PC-3 (cell line): Measurements from ENCODE around the gene PEX5L. TPM values are rescaled to one million over a fixed set of nuclear protein-coding genes. Genes with fewer than 3 reads are reported as not detected.

Experiments used
- ATAC-seq: fragments of 200-7000 bp; cut with Tn5 transposase; 2 replicates; pipeline ENCODE4 v1.9.1; 2020; ENCODE audit warnings: mild to moderate bottlenecking, moderate library complexity
- BruUV-seq: library from RNA; stranded (reverse); fragments of 400-500 nt; replicated peaks from 2 replicates; lab custom pipeline; 2021; lab: Mats Ljungman, UMichigan
- CTCF ChIA-PET: fragments of 300-600 bp; sonication (Branson Sonifier 250); formaldehyde crosslinking; loops from one replicate; lab custom pipeline; 2022; ENCODE audit warnings: antibody characterized with exemption; lab: Charles Lee
- POLR2A ChIA-PET: fragments of 300-600 bp; sonication (Branson Sonifier 250); formaldehyde crosslinking; loops from one replicate; lab custom pipeline; 2022; ENCODE audit warnings: antibody characterized with exemption; ENCODE audit not compliant: unreplicated experiment; lab: Charles Lee
- DNase-seq: peaks from one replicate; pipeline ENCODE4 v3.0.0-alpha.2; 2015
- H2AFZ ChIP-seq: fragments of 300-600 bp; sonication (generic); 2 replicates; pipeline ENCODE4 v1.6.0; 2016; ENCODE audit warnings: antibody characterized with exemption, low read length
- H3F3A ChIP-seq: fragments of 300-600 bp; sonication (generic); one replicate; pipeline ENCODE4 v1.6.0; 2017; ENCODE audit warnings: antibody characterized with exemption, low read length, control low read depth, mild to moderate bottlenecking; ENCODE audit not compliant: unreplicated experiment
- H3K27ac ChIP-seq: fragments of 300-600 bp; sonication (generic); 2 replicates; pipeline ENCODE4 v1.5.1; 2016; ENCODE audit warnings: mild to moderate bottlenecking, low read length
- H3K27me3 ChIP-seq: fragments of 300-600 bp; sonication (generic); 2 replicates; pipeline ENCODE4 v1.6.1; 2016; ENCODE audit warnings: low read length, mixed read lengths
- H3K36me3 ChIP-seq: fragments of 300-600 bp; sonication (generic); 2 replicates; pipeline ENCODE4 v1.6.1; 2016; ENCODE audit warnings: low read depth, mixed run types, low read length, mixed read lengths
- H3K4me1 ChIP-seq: fragments of 300-600 bp; sonication (generic); 2 replicates; pipeline ENCODE4 v1.5.1; 2016; ENCODE audit warnings: low read length; ENCODE audit not compliant: insufficient read depth
- H3K4me2 ChIP-seq: fragments of 300-600 bp; sonication (generic); 2 replicates; pipeline ENCODE4 v1.6.0; 2016; ENCODE audit warnings: low read length
- H3K4me3 ChIP-seq: fragments of 300-600 bp; sonication (generic); 2 replicates; pipeline ENCODE4 v1.5.1; 2016; ENCODE audit warnings: mild to moderate bottlenecking, low read length, mixed read lengths
- H3K79me2 ChIP-seq: fragments of 300-600 bp; sonication (generic); 2 replicates; pipeline ENCODE4 v1.6.1; 2017; ENCODE audit warnings: low read length, mixed read lengths
- H3K9ac ChIP-seq: fragments of 300-600 bp; sonication (generic); 2 replicates; pipeline ENCODE4 v1.6.0; 2016; ENCODE audit warnings: mild to moderate bottlenecking, low read length
- H3K9me2 ChIP-seq: fragments of 300-600 bp; sonication (generic); replicated peaks from 2 replicates; pipeline ENCODE4 v1.6.1; 2016; ENCODE audit warnings: mixed run types, low read length, mixed read lengths
- H3K9me3 ChIP-seq: fragments of 300-600 bp; sonication (generic); 2 replicates; pipeline ENCODE4 v1.6.1; 2016; ENCODE audit warnings: low read length, mixed read lengths
- H4K20me1 ChIP-seq: fragments of 300-600 bp; sonication (generic); 2 replicates; pipeline ENCODE4 v1.6.1; 2016; ENCODE audit warnings: low read length, mixed read lengths
- EZH2 ChIP-seq: fragments of 300-600 bp; sonication (generic); IDR thresholded peaks from one replicate; pipeline ENCODE4 v1.6.1; 2017; ENCODE audit warnings: antibody characterized with exemption, mild to moderate bottlenecking, low read length; ENCODE audit not compliant: unreplicated experiment
- EZH2phosphoT487 ChIP-seq: fragments of 300-600 bp; sonication (generic); IDR thresholded peaks from 2 replicates; pipeline ENCODE4 v1.6.1; 2018; ENCODE audit warnings: mild to moderate bottlenecking, antibody characterized with exemption, low read length, borderline replicate concordance
- intact Hi-C: fragments of 100-400 bp; cut with micrococcal nuclease; formaldehyde crosslinking; loops from 2 replicates; pipeline ENCODE4 v1.9.0; 2023
- total RNA-seq: library from RNA; depleted of rRNA; stranded (reverse); fragments of >200 nt; gene quantifications from 2 replicates; pipeline ENCODE4 v1.2.3, GENCODE V29; 2014
- TF ChIP-seq, protein P1 (sequence below): fragments of 300-600 bp; sonication (generic); conservative IDR thresholded peaks from 2 replicates; pipeline ENCODE4 v1.5.1; 2017; ENCODE audit warnings: antibody characterized with exemption, low read depth, mild to moderate bottlenecking, low read length

The PEX5L gene
- total RNA-seq, 1 experiment from 2014 or later: 0.69 TPM

DNA sequence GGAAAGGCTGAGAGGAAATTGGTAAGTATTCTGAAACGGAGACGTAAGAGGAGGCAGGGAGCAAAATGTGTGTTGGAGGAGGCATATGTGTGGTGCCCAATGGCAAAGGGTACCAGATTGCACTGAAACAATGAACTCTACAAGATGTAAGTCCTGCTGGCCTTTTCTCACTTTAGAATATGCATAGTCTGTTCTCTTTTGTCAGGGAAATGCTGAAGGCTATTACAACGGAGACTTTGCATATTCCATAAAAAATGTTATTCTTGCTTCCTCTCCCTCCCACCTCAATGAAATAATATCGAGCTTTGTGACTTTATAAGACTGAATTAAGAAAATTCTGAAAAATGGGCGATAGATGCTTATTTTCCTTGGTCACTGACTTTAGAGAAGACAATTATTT, 85.9 kb downstream of the PEX5L start:
- Histone ChIP-seq H3K36me3 (no peaks in the 10 kb centered on the region), H3K79me2 (no peaks in the 10 kb centered on the region), H3K9me2 (0 out of 2 replicates have a peak, but pooled peaks cover 5% of the 10 kb centered on the region), H3K27me3 (no peaks in the 10 kb centered on the region), H3K9me3 (no peaks in the 10 kb centered on the region), H2AFZ (no peak overlapping the region), H3K4me2 (no peak overlapping the region), H3F3A (no peaks in the 10 kb centered on the region), H3K9ac (no peak overlapping the region), H4K20me1 (no peaks in the 10 kb centered on the region), H3K4me1 (no peaks in the 10 kb centered on the region), H3K4me3 (no peak overlapping the region), H3K27ac (no peak overlapping the region)
- POLR2A ChIA-PET: no interaction called here
- no TSS peak for BruUV-seq
- ATAC-seq: no peak
- no peak for DNase-seq
- TF ChIP-seq EZH2: no peak
- no peak for TF ChIP-seq EZH2phosphoT487
- TF ChIP-seq, protein P1, sequence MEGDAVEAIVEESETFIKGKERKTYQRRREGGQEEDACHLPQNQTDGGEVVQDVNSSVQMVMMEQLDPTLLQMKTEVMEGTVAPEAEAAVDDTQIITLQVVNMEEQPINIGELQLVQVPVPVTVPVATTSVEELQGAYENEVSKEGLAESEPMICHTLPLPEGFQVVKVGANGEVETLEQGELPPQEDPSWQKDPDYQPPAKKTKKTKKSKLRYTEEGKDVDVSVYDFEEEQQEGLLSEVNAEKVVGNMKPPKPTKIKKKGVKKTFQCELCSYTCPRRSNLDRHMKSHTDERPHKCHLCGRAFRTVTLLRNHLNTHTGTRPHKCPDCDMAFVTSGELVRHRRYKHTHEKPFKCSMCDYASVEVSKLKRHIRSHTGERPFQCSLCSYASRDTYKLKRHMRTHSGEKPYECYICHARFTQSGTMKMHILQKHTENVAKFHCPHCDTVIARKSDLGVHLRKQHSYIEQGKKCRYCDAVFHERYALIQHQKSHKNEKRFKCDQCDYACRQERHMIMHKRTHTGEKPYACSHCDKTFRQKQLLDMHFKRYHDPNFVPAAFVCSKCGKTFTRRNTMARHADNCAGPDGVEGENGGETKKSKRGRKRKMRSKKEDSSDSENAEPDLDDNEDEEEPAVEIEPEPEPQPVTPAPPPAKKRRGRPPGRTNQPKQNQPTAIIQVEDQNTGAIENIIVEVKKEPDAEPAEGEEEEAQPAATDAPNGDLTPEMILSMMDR: no peak
- intact Hi-C loops: no loop called here
- CTCF ChIA-PET: no interaction called here

DNA sequence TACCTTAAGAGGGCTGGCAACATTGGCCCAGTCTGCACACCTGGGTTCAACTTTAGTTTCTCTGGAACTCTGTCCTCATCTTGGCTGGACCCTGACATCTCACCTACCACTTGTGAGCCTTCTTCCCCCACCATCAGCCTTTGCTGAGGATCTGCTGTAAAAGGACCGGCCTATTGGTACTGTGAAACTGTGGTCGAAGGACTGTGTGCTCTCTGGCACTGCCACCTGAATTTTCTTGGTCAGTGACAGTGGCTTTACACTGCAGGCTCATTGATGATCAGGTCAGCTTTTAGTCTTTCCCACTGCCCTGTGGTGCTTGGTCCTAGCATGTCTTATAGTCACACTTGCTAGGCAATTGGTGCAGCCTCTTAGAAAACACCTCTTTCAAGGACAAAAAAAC, 86.9 kb downstream of the PEX5L start:
- Histone ChIP-seq H3K4me1 (0 out of 2 replicates have a peak, but pooled peaks cover 5% of the 10 kb centered on the region), H3K27ac (no peak overlapping the region), H2AFZ (no peak overlapping the region), H3F3A (no peaks in the 10 kb centered on the region), H4K20me1 (no peaks in the 10 kb centered on the region), H3K27me3 (no peaks in the 10 kb centered on the region), H3K36me3 (no peaks in the 10 kb centered on the region), H3K79me2 (no peaks in the 10 kb centered on the region), H3K4me3 (no peak overlapping the region), H3K4me2 (no peak overlapping the region), H3K9ac (no peak overlapping the region), H3K9me3 (no peaks in the 10 kb centered on the region), H3K9me2 (0 out of 2 replicates have a peak, but pooled peaks cover 5% of the 10 kb centered on the region)
- no TSS peak for BruUV-seq
- DNase-seq (no peak), ATAC-seq (no peak)
- ChIA-PET POLR2A (no interaction called here), CTCF (no interaction called here)
- intact Hi-C loops: no loop called here
- TF ChIP-seq, protein P1: no peak
- TF ChIP-seq EZH2 (no peak), EZH2phosphoT487 (no peak)

DNA sequence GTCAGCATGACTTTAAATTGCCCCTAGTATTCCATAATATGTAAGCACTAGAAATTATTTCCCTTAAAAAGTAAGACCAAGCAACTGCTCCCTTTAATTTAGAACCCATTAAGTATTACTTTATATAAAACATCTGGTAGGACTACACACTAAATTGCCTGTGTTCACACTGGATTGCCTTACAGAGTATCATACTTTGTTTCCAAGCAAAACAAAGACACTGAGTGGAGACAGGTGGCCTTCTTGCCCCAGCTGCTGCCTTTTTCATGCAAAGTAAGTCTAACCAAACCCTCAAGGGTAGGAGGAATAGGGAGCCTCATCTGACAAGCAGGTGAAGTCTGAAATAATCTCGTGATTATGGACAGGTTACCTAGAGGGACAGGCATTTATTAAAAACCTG, 87.3 kb downstream of the PEX5L start:
- no peaks in the 10 kb centered on the region for H3F3A ChIP-seq
- H3K9me2 ChIP-seq: 0 out of 2 replicates have a peak, but pooled peaks cover 5% of the 10 kb centered on the region
- no peak overlapping the region for H3K4me2 ChIP-seq
- H3K27ac ChIP-seq: no peak overlapping the region
- no peaks in the 10 kb centered on the region for H4K20me1 ChIP-seq
- ATAC-seq (no peak), DNase-seq (no peak)
- H3K79me2 ChIP-seq: no peaks in the 10 kb centered on the region
- no peak overlapping the region for H3K9ac ChIP-seq
- no peaks in the 10 kb centered on the region for H3K9me3 ChIP-seq
- no peak overlapping the region for H2AFZ ChIP-seq
- H3K4me1 ChIP-seq: 0 out of 2 replicates have a peak, but pooled peaks cover 5% of the 10 kb centered on the region
- TF ChIP-seq EZH2 (no peak), EZH2phosphoT487 (no peak)
- TF ChIP-seq, protein P1: no peak
- H3K27me3 ChIP-seq: no peaks in the 10 kb centered on the region
- no peaks in the 10 kb centered on the region for H3K36me3 ChIP-seq
- POLR2A ChIA-PET: no interaction called here
- no TSS peak for BruUV-seq
- intact Hi-C loops: no loop called here
- CTCF ChIA-PET: no interaction called here
- H3K4me3 ChIP-seq: no peak overlapping the region
